ENCODE data around the gene KHDRBS2.

GRCh38 chr6:62202078-62202477 lies 83.9 kb downstream of the KHDRBS2 start:
- TF ChIP-seq CTCF (optimal IDR thresholded peaks at IDR 0.05 in 1 of 3, IDR thresholded peaks at IDR 0.05 in 1 of 3, conservative IDR thresholded peaks at IDR 0.05 in 1 of 3; ENCODE audit: extremely low read depth in 1 of 3, insufficient read depth in 2 of 3, low read length in 3 of 3) (no peak), EZH2 (IDR thresholded peaks at IDR 0.05; ENCODE audit: low read length) (no peak)
